ENCODE data around the gene WDR45B. TPM values are rescaled to one million over a fixed set of nuclear protein-coding genes. Genes with fewer than 3 reads are reported as not detected.
A peak's percentile ranks its signal among the peaks of the same experiment; 100 is the strongest.
"Not testable (repeated sequence)": the region's sequence is repeated elsewhere in the genome, so short reads cannot be mapped to it uniquely, and the experiment has no call there.

WDR45B gene
- total RNA-seq, 2 donors from 2014 or later = 75.3 to 79.1 TPM

DNA sequence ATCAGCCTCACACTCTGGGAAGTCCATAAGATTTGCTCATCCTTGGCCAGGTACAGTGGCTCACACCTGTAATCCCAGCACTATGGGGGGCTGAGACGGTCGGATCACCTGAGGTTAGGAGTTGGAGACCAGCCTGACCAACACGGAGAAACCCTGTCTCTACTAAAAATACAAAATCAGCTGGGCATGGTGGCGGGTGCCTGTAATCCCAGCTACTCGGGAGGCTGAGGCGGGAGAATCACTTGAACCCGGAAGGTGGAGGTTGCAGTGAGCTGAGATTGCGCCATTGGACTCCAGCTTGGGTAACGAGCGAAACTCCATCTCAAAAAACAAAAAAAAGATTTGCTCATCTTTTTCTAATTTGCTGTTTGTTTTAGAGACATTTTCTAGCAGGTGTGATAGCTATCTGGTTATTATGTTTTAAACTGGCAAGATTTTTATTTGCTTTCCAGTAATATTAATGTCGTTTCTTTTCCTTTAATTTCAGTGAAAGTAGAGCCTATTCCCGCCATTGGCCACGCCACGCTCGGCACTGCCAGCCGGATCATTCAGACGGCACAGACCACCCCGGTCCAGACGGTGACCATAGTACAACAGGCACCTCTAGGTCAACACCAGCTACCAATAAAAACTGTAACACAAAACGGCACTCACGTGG lies 61.5 kb downstream of the WDR45B start:
- H3K27ac Mint-ChIP-seq = no peak overlapping the region
- TF ChIP-seq, protein P1, sequence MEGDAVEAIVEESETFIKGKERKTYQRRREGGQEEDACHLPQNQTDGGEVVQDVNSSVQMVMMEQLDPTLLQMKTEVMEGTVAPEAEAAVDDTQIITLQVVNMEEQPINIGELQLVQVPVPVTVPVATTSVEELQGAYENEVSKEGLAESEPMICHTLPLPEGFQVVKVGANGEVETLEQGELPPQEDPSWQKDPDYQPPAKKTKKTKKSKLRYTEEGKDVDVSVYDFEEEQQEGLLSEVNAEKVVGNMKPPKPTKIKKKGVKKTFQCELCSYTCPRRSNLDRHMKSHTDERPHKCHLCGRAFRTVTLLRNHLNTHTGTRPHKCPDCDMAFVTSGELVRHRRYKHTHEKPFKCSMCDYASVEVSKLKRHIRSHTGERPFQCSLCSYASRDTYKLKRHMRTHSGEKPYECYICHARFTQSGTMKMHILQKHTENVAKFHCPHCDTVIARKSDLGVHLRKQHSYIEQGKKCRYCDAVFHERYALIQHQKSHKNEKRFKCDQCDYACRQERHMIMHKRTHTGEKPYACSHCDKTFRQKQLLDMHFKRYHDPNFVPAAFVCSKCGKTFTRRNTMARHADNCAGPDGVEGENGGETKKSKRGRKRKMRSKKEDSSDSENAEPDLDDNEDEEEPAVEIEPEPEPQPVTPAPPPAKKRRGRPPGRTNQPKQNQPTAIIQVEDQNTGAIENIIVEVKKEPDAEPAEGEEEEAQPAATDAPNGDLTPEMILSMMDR (conservative IDR thresholded peaks at IDR 0.05) = no peak
- no peaks in the 10 kb centered on the region for H3K9me3 ChIP-seq (ENCODE audit: control insufficient read depth, low read length)
- H3K4me3 Mint-ChIP-seq = no peak overlapping the region
- 89 to 94% methylated on average over 21 of the region's 21 CpGs for whole genome bisulfite sequencing, 2 experiments (ENCODE audit: insufficient coverage in 1 of 2, insufficient read length in 1 of 2)
- no peak overlapping the region for H3K9ac ChIP-seq (ENCODE audit: extremely low read depth, low read length, poor library complexity, severe bottlenecking)
- no peaks in the 10 kb centered on the region for H3K27me3 ChIP-seq (ENCODE audit: control insufficient read depth, insufficient read depth, low read length, poor library complexity, severe bottlenecking)
- H3K4me3 ChIP-seq (ENCODE audit: low read length) = no peak overlapping the region
- no peak for DNase-seq
- H3K4me1 Mint-ChIP-seq = no peaks in the 10 kb centered on the region
- H3K4me1 ChIP-seq (ENCODE audit: control insufficient read depth, insufficient read depth, low read length) = no peaks in the 10 kb centered on the region
- H3K9me3 Mint-ChIP-seq = no peaks in the 10 kb centered on the region
- peaks cover 68% of the 10 kb centered on the region for H3K36me3 Mint-ChIP-seq (ENCODE audit: low read depth)
- peaks cover 62% of the 10 kb centered on the region for H3K36me3 ChIP-seq (ENCODE audit: control insufficient read depth, insufficient read depth, low read length)
- H3K27ac ChIP-seq (ENCODE audit: low read depth, low read length) = no peak overlapping the region
- no peaks in the 10 kb centered on the region for H3K27me3 Mint-ChIP-seq (ENCODE audit: insufficient read depth)

GRCh38 chr17:82585935-82586575 lies 62.2 kb downstream of the WDR45B start:
- not testable (repeated sequence) for H3K4me3 Mint-ChIP-seq; H3K9me3 ChIP-seq (ENCODE audit: control insufficient read depth, low read length); H3K27me3 Mint-ChIP-seq (ENCODE audit: insufficient read depth); H3K4me1 Mint-ChIP-seq; H3K4me1 ChIP-seq (ENCODE audit: control insufficient read depth, insufficient read depth, low read length); DNase-seq; H3K27ac ChIP-seq (ENCODE audit: low read depth, low read length); H3K27ac Mint-ChIP-seq; H3K27me3 ChIP-seq (ENCODE audit: control insufficient read depth, insufficient read depth, low read length, poor library complexity, severe bottlenecking); H3K4me3 ChIP-seq (ENCODE audit: low read length); H3K9ac ChIP-seq (ENCODE audit: extremely low read depth, low read length, poor library complexity, severe bottlenecking); H3K9me3 Mint-ChIP-seq
- peaks cover 67% of the 10 kb centered on the region for H3K36me3 Mint-ChIP-seq (ENCODE audit: low read depth)
- 96 to 97% methylated on average over 16 to 21 of the region's 23 CpGs for WGBS, 2 experiments (ENCODE audit: insufficient coverage in 1 of 2, insufficient read length in 1 of 2)
- H3K36me3 ChIP-seq (ENCODE audit: control insufficient read depth, insufficient read depth, low read length) = peaks cover 62% of the 10 kb centered on the region

DNA sequence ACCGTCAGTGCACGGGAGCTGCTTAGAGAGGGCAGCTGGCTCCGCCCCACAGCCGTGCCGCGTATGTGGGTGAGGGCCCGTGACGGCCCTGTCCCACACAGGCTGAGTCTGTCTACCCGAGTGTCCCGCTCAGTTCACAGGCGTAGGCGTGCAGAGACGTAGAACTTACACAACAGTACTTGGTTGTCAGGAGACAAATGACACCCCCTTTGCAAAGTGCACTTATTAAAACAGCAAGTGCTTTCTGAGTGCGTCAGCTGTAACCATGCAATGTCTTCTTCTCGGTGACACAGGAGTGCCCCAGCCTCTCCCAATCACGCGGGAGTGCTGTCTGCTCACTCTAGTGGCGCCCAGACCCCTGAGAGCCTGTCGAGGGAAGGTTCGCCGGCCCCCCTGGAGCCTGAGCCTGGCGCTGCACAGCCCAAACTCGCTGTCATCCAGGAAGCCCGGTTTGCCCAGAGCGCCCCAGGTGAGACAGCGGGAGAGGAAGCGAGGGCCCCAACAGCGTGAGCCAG lies 64.5 kb downstream of the WDR45B start:
- no peaks in the 10 kb centered on the region for H3K27me3 Mint-ChIP-seq (ENCODE audit: insufficient read depth)

More for the DNA sequence above, 64.5 kb downstream of the WDR45B start:
- Mint-ChIP-seq H3K4me3 (no peak overlapping the region), H3K9me3 (no peaks in the 10 kb centered on the region), H3K27ac (no peak overlapping the region), H3K36me3 (ENCODE audit: low read depth) (peaks cover 62% of the 10 kb centered on the region), H3K4me1 (no peaks in the 10 kb centered on the region)
- 94 to 98% methylated on average over 26 to 28 of the region's 28 CpGs for WGBS, 2 experiments (ENCODE audit: insufficient coverage in 1 of 2, insufficient read length in 1 of 2)
- Histone ChIP-seq H3K4me3 (ENCODE audit: low read length) (no peak overlapping the region), H3K9me3 (ENCODE audit: control insufficient read depth, low read length) (no peaks in the 10 kb centered on the region), H3K36me3 (ENCODE audit: control insufficient read depth, insufficient read depth, low read length) (peaks cover 57% of the 10 kb centered on the region), H3K27me3 (ENCODE audit: control insufficient read depth, insufficient read depth, low read length, poor library complexity, severe bottlenecking) (no peaks in the 10 kb centered on the region), H3K4me1 (ENCODE audit: control insufficient read depth, insufficient read depth, low read length) (no peaks in the 10 kb centered on the region), H3K27ac (ENCODE audit: low read depth, low read length) (no peak overlapping the region), H3K9ac (ENCODE audit: extremely low read depth, low read length, poor library complexity, severe bottlenecking) (no peak overlapping the region)
- peak; percentile 54 for DNase-seq
- TF ChIP-seq, protein P1 (conservative IDR thresholded peaks at IDR 0.05) = no peak
